Stimulated activated CD8-positive, alpha-beta memory T cell treated with anti-CD3 and anti-CD28 coated beads, Interleukin-4, amount 100 ng/mL, for 1 hour (primary cell): ENCODE results near the gene SLC25A13.

Experiments used
- DNase-seq, 2 donors: peaks; one replicate each; pipeline ENCODE4 v3.0.0-alpha.2; 2020; ENCODE audit warnings: low read depth in 2 of 2, low spot score in 1 of 2

Gene SLC25A13

GRCh38 chr7:96104984-96105383 is 216.9 kb downstream of the SLC25A13 start:
- DNase-seq = no peak

- no peak for DNase-seq
Measured at GRCh38 chr7:96102096-96102811, 219.6 kb downstream of the SLC25A13 start.

- no peak for DNase-seq
Measured at GRCh38 chr7:96100737-96101136, 221.2 kb downstream of the SLC25A13 start.

- no peak for DNase-seq
Measured at GRCh38 chr7:96097835-96098234, 224.1 kb downstream of the SLC25A13 start.

GRCh38 chr7:96093435-96093834 is 228.5 kb downstream of the SLC25A13 start:
- DNase-seq = no peak

- no peak for DNase-seq
Measured at GRCh38 chr7:96090756-96091155, 231.1 kb downstream of the SLC25A13 start.

GRCh38 chr7:96089511-96089910 is 232.4 kb downstream of the SLC25A13 start:
- DNase-seq = no peak

GRCh38 chr7:96088579-96088978 is 233.3 kb downstream of the SLC25A13 start:
- no peak for DNase-seq

GRCh38 chr7:96085953-96086352 is 235.9 kb downstream of the SLC25A13 start:
- no peak for DNase-seq

GRCh38 chr7:96084881-96085553 is 236.9 kb downstream of the SLC25A13 start:
- no peak for DNase-seq

- DNase-seq = no peak
Measured at GRCh38 chr7:96080027-96080426, 241.9 kb downstream of the SLC25A13 start.

GRCh38 chr7:96076350-96076707 is 245.6 kb downstream of the SLC25A13 start:
- no peak for DNase-seq

GRCh38 chr7:96075510-96076349 is 246.2 kb downstream of the SLC25A13 start:
- DNase-seq = peak in 1 of 2 donors; percentile 3

- no peak for DNase-seq
Measured at GRCh38 chr7:96074871-96075270, 247.0 kb downstream of the SLC25A13 start.
